ENCODE measurements around the gene RABGGTA.

RABGGTA gene

GRCh38 chr14:24304019-24304387, 32.6 kb upstream of the RABGGTA start:
- DNase-seq (ENCODE audit: low read depth in 2 of 2) = no peak

GRCh38 chr14:24300326-24300980, 29.1 kb upstream of the RABGGTA start:
- DNase-seq (ENCODE audit: low read depth in 2 of 2) = no peak

GRCh38 chr14:24299255-24300191, 28.1 kb upstream of the RABGGTA start, which contains the start of the genes DHRS1 and NOP9:
Gene DHRS1 (minus strand): TSS chr14:24299780. CDS start chr14:24299106, 674 bp downstream.
Gene NOP9 (plus strand): TSS chr14:24299850. CDS start chr14:24299955, 105 bp downstream.
- DNase-seq (ENCODE audit: low read depth in 2 of 2) = peak; percentile 90 to 91

GRCh38 chr14:24298892-24299254, 27.5 kb upstream of the RABGGTA start:
- no peak for DNase-seq (ENCODE audit: low read depth in 2 of 2)

GRCh38 chr14:24297190-24297964, 26.0 kb upstream of the RABGGTA start:
- DNase-seq (ENCODE audit: low read depth in 2 of 2) = no peak

DNA sequence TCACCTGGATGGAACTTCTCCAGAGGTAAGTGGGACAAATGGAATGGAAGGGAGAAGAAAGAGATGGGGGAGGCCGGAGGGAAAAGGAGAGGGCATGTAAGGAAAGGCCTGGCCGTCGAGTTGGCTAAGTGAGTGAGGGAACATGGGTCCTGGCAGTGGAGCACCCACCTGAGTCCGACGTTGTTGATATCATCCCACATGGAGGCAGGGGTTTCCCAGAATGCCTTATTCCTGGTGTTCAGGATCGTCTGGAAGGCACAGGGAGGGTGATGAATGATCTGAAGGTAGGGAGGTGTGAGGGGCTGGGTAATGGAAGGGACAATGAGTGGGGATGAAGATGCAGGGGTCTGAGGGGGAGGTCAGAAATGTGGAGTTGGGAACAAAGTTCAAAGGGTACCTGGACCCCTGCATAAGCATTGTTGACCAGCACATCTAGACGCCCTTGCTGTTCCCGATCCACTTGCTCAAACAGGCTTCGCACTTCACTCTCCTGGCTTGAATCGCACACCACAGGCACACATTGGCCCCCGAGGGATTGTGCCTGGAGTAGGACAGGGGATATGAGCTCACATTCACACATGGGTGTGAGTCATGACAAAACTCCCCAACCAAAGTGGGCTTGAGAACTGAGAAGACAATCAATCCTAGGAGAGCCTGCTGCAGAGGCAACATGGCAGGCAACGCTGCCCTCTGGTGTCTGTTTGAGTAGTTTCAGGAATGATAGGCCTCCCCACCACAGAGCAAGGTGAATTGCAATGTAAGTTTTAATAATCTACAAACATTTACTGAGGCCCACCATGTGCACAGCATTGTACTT, 25.2 kb upstream of the RABGGTA start:
- peak; percentile 53 to 59 for DNase-seq (ENCODE audit: low read depth in 2 of 2)

DNA sequence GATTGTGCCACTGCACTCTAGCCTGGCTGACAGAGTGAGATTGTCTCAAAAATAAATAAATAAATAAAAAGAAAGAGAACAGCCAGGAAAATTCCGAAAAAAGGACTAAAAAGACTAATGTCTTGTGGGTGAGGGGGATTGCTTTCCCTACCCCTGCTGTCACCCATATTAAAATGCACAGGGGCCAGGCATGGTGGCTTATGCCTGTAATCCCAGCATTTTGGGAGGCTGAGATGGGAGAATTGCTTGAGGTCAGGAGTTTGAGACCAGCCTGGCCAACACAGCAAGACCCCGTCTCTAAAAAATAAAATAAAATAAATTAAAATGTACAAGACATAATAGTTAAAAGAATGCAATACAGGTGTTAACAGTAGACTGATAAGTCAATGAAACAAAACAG, 22.1 kb upstream of the RABGGTA start:
- no peak for DNase-seq (ENCODE audit: low read depth in 2 of 2)

- DNase-seq (ENCODE audit: low read depth in 2 of 2) = no peak
Measured at GRCh38 chr14:24292118-24292807, 20.9 kb upstream of the RABGGTA start.

DNA sequence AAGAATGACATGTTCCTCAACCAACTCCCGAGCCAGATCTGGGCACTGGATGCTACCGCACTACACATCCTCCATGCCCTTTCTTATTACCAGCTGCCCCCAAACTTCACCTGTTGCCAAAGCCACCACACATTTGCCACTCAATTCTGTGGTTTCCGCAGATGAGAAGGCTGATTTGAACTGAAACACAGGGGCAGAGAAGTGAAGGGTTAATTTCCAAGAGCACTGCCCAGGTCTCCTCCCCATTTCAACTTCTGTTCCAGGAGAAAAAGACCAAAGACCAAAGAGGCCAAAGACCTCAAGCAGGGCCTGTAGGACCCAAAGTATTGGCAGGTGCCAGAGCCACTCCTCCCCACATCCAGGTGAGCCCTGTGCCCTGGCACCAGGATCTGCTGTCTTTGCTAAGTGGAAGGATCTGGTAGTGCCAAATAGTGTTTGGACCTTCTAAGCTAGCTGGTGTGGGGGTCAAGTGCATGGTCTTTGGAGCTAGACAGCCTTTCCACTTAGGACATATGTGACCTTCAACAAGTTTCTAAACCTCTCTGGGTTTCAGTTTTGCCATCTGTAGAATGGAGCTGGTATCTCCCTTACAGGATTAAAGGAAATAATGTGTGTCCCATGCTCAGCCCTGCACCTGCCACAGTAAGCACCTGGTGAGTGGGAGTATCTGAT, 20.2 kb upstream of the RABGGTA start:
- no peak for DNase-seq (ENCODE audit: low read depth in 2 of 2)

GRCh38 chr14:24290746-24291145, 19.3 kb upstream of the RABGGTA start:
- no peak for DNase-seq (ENCODE audit: low read depth in 2 of 2)

DNA sequence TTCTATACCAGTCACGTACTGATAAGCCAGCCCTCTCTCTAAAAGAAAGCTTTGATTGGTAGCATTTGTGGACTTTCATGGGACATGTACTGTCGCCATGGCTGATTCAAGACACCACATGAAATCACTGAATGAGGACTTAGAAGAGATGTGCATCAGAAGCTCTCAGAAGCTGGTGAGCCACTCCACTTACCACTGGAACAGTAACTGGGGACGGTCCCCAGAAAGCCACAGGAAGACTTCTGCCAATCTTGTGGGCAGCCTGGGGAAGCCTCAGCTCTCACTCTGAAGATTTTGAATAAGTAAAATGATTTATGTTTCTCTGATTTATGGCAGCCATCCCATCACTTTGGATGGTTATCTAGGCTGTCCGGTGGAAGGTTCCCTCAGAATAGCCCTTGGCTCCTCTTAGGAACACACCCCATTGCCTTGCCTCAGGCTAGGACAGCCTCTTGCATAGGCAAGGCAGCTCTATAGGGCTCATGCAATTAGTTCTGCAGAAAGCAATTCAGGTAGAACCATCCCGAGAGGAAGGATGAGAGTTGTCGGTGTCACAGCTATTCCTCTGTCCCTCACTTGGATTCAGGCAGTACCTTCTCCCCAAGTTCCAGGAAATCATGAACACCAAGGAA, 18.4 kb upstream of the RABGGTA start:
- DNase-seq (ENCODE audit: low read depth in 2 of 2) = peak; percentile 33 to 50

DNA sequence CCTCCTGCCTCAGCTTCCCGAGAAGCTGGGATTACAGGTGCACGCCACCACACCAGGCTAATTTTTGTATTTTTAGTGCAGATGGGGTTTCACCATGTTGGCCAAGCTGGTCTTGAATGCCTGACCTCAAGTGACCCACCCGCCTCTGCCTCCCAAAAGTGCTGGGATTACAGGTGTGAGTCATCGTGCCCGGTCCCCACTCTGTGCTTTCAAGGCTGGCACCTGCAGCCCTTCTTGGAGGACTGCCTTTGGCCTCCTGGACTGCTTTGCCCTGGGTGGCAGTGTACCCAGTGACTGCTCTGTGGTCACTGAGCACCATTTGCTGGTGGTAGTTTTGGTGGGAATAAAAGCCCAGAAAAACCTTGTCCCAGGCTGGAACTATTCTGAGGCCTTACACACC, 15.6 kb upstream of the RABGGTA start:
- DNase-seq (ENCODE audit: low read depth in 2 of 2) = no peak

GRCh38 chr14:24285351-24285750, 14.0 kb upstream of the RABGGTA start:
- DNase-seq (ENCODE audit: low read depth in 2 of 2) = no peak

DNA sequence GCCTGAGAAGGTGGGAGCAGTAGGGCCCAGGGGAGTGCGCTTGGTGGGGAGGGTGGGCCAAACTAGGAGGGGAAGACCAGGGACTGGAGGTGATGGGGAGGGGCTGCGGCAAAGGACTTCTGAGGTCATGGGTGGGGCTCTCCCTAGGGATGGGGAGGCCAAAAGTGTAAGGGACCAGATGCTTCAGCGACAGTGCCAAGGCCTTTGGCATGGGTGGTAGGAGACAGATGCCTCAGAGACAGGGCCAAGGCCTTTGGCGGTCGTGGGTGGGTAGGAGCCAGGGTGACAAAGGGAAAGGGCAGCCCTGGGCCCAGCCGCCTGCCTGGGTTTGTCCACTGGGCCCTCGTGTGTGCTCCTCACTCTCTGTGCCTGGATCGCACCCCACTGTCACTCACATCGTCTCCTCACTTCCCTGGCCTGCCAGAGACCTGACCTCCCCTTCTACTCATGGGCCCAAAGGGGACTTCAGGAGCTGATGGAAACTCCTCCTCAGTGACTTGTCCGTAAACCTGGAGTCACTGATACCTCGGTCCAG, 13.2 kb upstream of the RABGGTA start:
- no peak for DNase-seq (ENCODE audit: low read depth in 2 of 2)

DNA sequence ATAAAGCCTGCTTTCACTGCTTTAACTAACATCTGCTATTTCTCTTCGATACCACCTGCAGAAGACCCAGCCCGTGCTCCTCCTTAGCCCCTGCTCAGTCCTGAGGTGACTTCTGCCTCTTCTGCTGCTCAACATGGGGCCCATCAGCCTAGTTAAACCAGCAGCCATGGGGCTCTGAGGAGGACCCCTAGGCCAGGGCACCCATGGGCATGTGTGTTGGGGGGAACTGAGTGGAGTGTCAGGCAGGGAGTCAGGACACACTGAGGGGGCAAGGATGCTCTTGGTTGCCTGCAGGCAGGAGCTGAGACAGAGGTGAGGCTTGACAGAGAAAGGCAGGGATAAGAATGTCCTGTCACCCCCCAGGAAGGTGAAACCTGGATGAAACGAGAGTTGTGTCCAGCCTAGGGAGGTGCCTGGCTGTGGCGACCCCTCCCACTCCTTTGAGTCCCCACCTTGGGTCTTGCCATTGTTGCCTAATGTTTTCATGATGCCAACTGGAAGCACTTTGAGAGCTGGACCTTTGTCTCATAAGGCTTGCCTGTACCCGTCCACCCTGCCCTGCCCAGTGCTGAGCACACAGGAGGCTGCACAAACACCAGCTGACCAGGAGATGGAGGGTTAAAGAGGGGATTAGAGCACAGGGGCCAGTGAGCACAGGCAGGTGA, 12.5 kb upstream of the RABGGTA start:
- no peak for DNase-seq (ENCODE audit: low read depth in 2 of 2)

DNA sequence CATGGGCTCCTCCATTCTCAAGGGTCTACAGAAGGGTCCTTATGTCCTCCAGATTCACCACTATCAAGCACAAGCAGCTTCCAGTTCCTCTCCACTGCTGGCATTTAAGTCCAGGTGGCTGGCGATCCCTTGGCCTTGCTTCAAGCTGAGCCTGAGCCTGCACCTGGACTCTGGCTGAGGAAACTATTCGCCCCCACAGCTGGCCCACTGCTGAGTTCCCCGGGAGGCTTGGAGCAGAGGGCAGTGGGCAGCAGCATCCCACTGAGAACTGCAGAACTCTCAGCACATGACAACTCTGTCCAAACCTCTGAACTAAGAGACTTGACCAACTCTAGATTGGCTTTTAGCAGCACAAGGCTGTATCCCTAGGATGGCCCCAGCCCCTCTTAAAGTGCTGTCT, 11.3 kb upstream of the RABGGTA start:
- DNase-seq (ENCODE audit: low read depth in 2 of 2) = no peak

DNA sequence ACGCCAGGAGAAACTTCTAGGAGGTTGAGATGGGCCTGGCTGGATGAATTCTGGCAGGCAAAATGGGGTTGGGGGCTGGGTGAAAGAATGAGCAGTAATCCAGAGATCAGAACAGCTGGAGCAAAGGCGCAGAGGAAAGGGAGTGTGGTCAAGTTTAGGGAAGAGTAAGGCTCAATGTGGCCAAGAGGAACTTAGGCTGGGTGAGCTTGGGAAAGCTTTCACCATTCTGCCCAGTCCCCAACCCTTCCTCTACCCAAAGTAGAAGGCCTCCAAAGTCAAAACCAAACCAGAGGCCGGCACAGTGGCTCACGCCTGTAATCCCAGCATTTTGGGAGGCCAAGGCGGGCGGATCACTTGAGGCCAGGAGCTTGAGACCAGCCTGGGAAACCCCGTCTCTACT, 10.2 kb upstream of the RABGGTA start:
- no peak for DNase-seq (ENCODE audit: low read depth in 2 of 2)

- DNase-seq (ENCODE audit: low read depth in 2 of 2) = no peak
Measured at GRCh38 chr14:24280797-24281460, 9.5 kb upstream of the RABGGTA start.

Measured in activated CD4-positive, alpha-beta T cell treated with anti-CD3 and anti-CD28 coated beads for 24 hours (primary cell).